NCI-H345 (cell line): Measurements from ENCODE around the gene PCYT1A.
"Not testable (repeated sequence)": the region's sequence is repeated elsewhere in the genome, so short reads cannot be mapped to it uniquely, and the experiment has no call there.

Source experiments
- DNase-seq: peaks from one replicate; lab custom pipeline; 2025; lab: John Stamatoyannopoulos, UW

The PCYT1A gene

GRCh38 chr3:196287090-196287439 lies 461 bp downstream of the PCYT1A start:
- no peak for DNase-seq

GRCh38 chr3:196284396-196284795 lies 3.1 kb downstream of the PCYT1A start:
- DNase-seq = no peak

GRCh38 chr3:196281962-196282361 lies 5.6 kb downstream of the PCYT1A start:
- no peak for DNase-seq

- no peak for DNase-seq
Observed at GRCh38 chr3:196280689-196281440, 6.7 kb downstream of the PCYT1A start.

- no peak for DNase-seq
Observed at GRCh38 chr3:196275126-196275525, 12.4 kb downstream of the PCYT1A start.

- no peak for DNase-seq
Observed at GRCh38 chr3:196274585-196274984, 12.9 kb downstream of the PCYT1A start.

GRCh38 chr3:196273655-196274054 lies 13.9 kb downstream of the PCYT1A start:
- DNase-seq = no peak

GRCh38 chr3:196272826-196273225 lies 14.7 kb downstream of the PCYT1A start:
- DNase-seq = no peak

GRCh38 chr3:196270499-196270898 lies 17.0 kb downstream of the PCYT1A start:
- no peak for DNase-seq

- DNase-seq = no peak
Observed at GRCh38 chr3:196268284-196269163, 19.0 kb downstream of the PCYT1A start.

GRCh38 chr3:196263819-196264218 lies 23.7 kb downstream of the PCYT1A start:
- DNase-seq = no peak

- no peak for DNase-seq
Observed at GRCh38 chr3:196260784-196261183, 26.7 kb downstream of the PCYT1A start.

GRCh38 chr3:196255776-196256175 lies 31.8 kb downstream of the PCYT1A start:
- DNase-seq = no peak

- DNase-seq = no peak
Observed at GRCh38 chr3:196254376-196255283, 32.9 kb downstream of the PCYT1A start.

- no peak for DNase-seq
Observed at GRCh38 chr3:196251918-196252317, 35.6 kb downstream of the PCYT1A start.

GRCh38 chr3:196246612-196247308 lies 40.8 kb downstream of the PCYT1A start:
- no peak for DNase-seq

GRCh38 chr3:196244166-196244565 lies 43.4 kb downstream of the PCYT1A start:
- DNase-seq = not testable (repeated sequence)

GRCh38 chr3:196241704-196242103 lies 45.8 kb downstream of the PCYT1A start:
- DNase-seq = no peak

GRCh38 chr3:196240424-196240823 lies 47.1 kb downstream of the PCYT1A start:
- no peak for DNase-seq

- DNase-seq = no peak
Observed at GRCh38 chr3:196238612-196239560, 48.6 kb downstream of the PCYT1A start.
